Urothelium cell line (cell line): Measurements from ENCODE around the gene LRRC25.
"Not testable (repeated sequence)": the region's sequence is repeated elsewhere in the genome, so short reads cannot be mapped to it uniquely, and the experiment has no call there.

ENCODE experiments used
- DNase-seq: peaks from one replicate; pipeline ENCODE4 v3.0.0; 2011; ENCODE audit warnings: low spot score, mixed read lengths
- FAIRE-seq: peaks from 2 replicates; lab custom pipeline; 2011; peaks lifted over from hg19 to GRCh38; lab: Jason Lieb, UNC

LRRC25 gene

GRCh38 chr19:18408053-18408476, 10.6 kb upstream of the LRRC25 start:
- FAIRE-seq, result no peak
- DNase-seq, result no peak

GRCh38 chr19:18406749-18407148, 9.3 kb upstream of the LRRC25 start:
- DNase-seq, result no peak
- no peak for FAIRE-seq

DNA sequence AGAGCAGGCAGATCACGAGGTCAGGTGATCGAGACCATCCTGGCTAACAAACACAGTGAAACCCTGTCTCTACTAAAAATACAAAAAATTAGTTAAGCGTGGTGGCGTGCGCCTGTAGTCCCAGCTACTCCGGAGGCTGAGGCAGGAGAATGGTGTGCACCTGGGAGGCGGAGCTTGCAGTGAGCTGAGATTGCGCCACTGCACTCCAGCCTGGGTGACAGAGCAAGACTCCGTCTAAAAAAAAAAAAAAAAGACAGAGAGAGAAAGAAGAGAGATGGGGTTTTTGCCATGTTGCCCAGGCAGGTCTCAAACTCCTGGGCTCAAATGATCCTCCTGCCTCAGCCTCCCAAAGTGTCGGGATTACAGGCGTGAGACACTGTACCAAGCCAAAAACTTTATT, 8.3 kb upstream of the LRRC25 start:
- not testable (repeated sequence) for FAIRE-seq, DNase-seq

- DNase-seq, FAIRE-seq: not testable (repeated sequence)
Observed at GRCh38 chr19:18402455-18403248, 5.2 kb upstream of the LRRC25 start.

- DNase-seq (no peak), FAIRE-seq (no peak)
Observed at GRCh38 chr19:18401580-18402112, 4.2 kb upstream of the LRRC25 start.

GRCh38 chr19:18399008-18399407, 1.6 kb upstream of the LRRC25 start:
- FAIRE-seq (no peak), DNase-seq (no peak)

GRCh38 chr19:18396471-18397241, 766 bp downstream of the LRRC25 start:
- DNase-seq, result no peak
- no peak for FAIRE-seq

DNA sequence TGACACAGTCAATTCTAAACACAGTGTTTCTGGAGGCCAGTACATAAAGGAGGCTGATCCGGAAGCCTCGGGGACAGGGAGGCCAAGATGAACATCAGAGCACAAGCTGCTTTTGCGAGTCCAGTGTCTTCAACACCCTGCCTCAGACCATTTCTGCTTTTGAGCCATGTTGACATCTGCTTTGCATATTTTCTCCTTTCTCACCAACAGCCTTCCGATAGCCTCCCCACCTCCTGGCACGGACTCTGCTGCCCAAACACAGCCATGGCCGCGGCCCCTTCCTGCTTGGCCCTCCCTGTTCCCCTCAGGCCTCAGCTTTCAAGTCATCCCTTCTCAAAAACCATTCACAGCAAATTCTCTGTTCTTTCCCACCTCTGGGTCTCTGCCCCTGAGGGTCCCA, 3.6 kb downstream of the LRRC25 start:
- DNase-seq (no peak), FAIRE-seq (no peak)

- DNase-seq (no peak), FAIRE-seq (no peak)
Observed at GRCh38 chr19:18392926-18393325, 4.5 kb downstream of the LRRC25 start.

GRCh38 chr19:18392417-18392816, 5.0 kb downstream of the LRRC25 start:
- FAIRE-seq (no peak), DNase-seq (no peak)

- FAIRE-seq, result no peak
- no peak for DNase-seq
Observed at GRCh38 chr19:18391509-18392075, 5.8 kb downstream of the LRRC25 start.

DNA sequence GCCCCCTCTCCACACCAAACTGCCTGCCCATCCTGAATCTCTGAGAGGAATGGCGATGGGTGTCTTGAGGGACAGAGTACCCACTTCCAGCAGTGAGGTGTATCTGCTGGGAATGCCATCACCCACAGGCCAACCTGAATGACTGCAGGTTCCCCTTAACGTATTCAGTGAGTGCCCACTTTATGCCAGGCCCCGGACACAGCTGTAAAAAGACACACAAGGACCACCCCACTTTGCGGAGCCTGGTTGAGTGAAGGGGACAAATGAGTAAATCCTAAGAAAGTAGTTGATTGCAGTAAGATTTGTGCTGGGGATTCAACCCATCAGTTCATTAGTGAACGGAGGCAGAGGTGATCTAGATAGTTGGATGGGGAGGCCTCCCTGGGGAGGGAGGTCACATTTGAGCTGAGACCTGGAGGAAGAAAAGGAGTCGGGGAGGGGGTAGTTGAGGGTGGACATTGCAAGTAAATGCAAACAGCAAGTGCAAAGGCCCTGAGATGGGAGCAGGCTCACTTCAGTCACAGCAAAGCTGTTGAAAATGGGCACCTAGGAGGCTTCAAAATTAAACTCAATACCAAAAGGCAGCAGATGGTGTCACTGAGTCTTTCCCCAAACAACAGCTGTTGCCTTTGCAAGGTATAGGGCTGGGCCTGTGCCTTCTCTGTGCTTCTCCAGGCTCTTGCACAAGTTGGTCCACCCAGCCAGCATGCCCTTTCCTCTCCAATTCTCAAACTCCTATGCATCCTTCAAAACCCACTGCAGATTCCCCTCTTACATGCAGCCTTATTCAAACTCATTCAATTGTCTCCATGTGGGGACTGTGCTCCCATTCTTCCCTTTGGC, 7.1 kb downstream of the LRRC25 start:
- no peak for FAIRE-seq
- DNase-seq, result no peak

- DNase-seq (no peak), FAIRE-seq (no peak)
Observed at GRCh38 chr19:18389726-18390064, 7.7 kb downstream of the LRRC25 start.

GRCh38 chr19:18388960-18389725, 8.3 kb downstream of the LRRC25 start:
- FAIRE-seq (no peak), DNase-seq (no peak)

DNA sequence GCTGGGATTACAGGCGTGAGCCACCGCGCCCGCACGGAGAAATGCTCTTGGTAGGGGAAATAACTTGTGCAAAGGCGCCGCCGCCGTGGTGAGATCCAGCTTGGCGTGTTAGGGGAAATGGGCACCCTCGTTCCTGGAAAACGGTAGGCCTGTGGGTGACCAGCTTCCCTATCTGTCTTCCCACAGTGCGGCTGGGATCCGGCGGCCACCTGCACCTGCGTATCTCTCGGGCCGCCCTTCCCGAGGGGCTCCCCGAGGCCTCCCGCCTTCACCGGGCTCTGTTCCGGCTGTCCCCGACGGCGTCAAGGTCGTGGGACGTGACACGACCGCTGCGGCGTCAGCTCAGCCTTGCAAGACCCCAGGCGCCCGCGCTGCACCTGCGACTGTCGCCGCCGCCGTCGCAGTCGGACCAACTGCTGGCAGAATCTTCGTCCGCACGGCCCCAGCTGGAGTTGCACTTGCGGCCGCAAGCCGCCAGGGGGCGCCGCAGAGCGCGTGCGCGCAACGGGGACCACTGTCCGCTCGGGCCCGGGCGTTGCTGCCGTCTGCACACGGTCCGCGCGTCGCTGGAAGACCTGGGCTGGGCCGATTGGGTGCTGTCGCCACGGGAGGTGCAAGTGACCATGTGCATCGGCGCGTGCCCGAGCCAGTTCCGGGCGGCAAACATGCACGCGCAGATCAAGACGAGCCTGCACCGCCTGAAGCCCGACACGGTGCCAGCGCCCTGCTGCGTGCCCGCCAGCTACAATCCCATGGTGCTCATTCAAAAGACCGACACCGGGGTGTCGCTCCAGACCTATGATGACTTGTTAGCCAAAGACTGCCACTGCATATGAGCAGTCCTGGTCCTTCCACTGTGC, 9.1 kb downstream of the LRRC25 start:
- FAIRE-seq, result peak; percentile 42
- DNase-seq, result peak; percentile 78

- FAIRE-seq (no peak), DNase-seq (no peak)
Observed at GRCh38 chr19:18386543-18387271, 10.7 kb downstream of the LRRC25 start.

DNA sequence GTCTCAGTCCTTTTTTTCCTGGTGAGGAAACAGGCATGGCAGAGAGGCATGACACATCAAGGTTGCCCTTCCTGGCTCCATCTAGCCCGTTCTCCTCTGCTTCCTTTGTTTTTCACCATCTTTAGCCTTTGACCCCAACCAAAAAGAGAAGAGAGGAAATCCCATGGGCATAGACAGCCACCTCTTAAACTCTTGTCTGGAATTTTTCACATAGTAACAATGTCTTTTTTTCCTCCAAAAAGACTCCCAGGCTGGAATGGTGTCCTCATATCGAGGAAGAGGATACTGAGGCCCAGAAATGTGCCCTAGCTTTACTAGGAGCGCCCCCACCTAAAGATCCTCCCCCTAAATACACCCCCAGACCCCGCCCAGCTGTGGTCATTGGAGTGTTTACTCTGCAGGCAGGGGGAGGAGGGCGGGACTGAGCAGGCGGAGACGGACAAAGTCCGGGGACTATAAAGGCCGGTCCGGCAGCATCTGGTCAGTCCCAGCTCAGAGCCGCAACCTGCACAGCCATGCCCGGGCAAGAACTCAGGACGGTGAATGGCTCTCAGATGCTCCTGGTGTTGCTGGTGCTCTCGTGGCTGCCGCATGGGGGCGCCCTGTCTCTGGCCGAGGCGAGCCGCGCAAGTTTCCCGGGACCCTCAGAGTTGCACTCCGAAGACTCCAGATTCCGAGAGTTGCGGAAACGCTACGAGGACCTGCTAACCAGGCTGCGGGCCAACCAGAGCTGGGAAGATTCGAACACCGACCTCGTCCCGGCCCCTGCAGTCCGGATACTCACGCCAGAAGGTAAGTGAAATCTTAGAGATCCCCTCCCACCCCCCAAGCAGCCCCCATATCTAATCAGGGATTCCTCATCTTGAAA, 11.5 kb downstream of the LRRC25 start, which contains the start of gene GDF15:
GDF15 (plus strand) TSS at position 484 of the 868 bp plus-strand sequence; CDS start at position 516, 32 bp downstream.
- no peak for FAIRE-seq
- peak; percentile 63 for DNase-seq
